Measurements from ENCODE around the gene PKNOX2.

DNA sequence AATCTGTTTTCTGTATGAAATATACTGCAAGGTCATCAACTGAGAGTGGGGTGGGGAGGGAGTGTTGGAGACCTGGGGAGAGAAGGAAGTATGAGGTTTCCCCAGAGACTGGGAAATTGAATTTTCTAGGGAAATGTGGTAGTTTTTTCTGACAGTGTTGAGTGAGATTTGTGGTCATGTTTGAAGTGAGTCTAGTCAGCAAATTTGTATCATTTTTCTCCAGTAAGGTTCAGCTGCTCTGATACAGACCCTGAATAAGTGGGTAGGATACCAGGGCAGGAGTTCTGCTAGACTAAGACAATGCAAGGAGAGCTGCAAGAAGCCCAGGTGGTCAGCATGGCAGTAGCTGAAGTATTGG, 112.0 kb downstream of the PKNOX2 start:
- TF ChIP-seq POLR2AphosphoS5 (IDR thresholded peaks at IDR 0.05) (no peak), POLR2A (IDR thresholded peaks at IDR 0.05) (no peak)
- TF ChIP-seq, protein P1, sequence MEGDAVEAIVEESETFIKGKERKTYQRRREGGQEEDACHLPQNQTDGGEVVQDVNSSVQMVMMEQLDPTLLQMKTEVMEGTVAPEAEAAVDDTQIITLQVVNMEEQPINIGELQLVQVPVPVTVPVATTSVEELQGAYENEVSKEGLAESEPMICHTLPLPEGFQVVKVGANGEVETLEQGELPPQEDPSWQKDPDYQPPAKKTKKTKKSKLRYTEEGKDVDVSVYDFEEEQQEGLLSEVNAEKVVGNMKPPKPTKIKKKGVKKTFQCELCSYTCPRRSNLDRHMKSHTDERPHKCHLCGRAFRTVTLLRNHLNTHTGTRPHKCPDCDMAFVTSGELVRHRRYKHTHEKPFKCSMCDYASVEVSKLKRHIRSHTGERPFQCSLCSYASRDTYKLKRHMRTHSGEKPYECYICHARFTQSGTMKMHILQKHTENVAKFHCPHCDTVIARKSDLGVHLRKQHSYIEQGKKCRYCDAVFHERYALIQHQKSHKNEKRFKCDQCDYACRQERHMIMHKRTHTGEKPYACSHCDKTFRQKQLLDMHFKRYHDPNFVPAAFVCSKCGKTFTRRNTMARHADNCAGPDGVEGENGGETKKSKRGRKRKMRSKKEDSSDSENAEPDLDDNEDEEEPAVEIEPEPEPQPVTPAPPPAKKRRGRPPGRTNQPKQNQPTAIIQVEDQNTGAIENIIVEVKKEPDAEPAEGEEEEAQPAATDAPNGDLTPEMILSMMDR (IDR thresholded peaks at IDR 0.05), result no peak

Data from sigmoid colon (tissue), 4 donors.